GM23338 (cell line): ENCODE results near the gene RPS14. TPM values are rescaled to one million over a fixed set of nuclear protein-coding genes. Genes with fewer than 3 reads are reported as not detected.

ENCODE experiments used
- polyA plus RNA-seq: library from polyadenylated mRNA; unstranded; fragments of >200 nt; fragmentation: Nextera tagmentation; extraction: Ambion mirVana; gene quantifications from 2 replicates; pipeline ENCODE4 v1.2.1, GENCODE V29; 2016
- total RNA-seq: library from RNA; depleted of rRNA; stranded (reverse); fragments of >200 nt; shearing (Covaris generic); gene quantifications from 2 replicates; pipeline ENCODE4 v1.2.3, GENCODE V29; 2014; rRNA removed

Gene RPS14
- total and polyA plus RNA-seq, 2 experiments from 2014 or later = 1,443 to 2,790 TPM

Other genes with a start within 250 kb of the RPS14 start
- gene CAMK2A, start 160.0 kb downstream of the RPS14 start, total RNA-seq = not detected in 2 replicates
- gene CAMK2A, start 160.0 kb downstream of the RPS14 start, polyA plus RNA-seq = 0.18 TPM in 1 of 2 replicates, not detected in the other
- 6.9 and 7.1 TPM in 2 replicates for gene ARSI, start 146.8 kb downstream of the RPS14 start, total RNA-seq
- gene ARSI, start 146.8 kb downstream of the RPS14 start, polyA plus RNA-seq = 0.99 and 1.6 TPM in 2 replicates
- 152 and 165 TPM in 2 replicates for gene TCOF1, start 92.0 kb downstream of the RPS14 start, total RNA-seq
- 83.4 and 86.8 TPM in 2 replicates for gene TCOF1, start 92.0 kb downstream of the RPS14 start, polyA plus RNA-seq
- 49.8 and 54.8 TPM in 2 replicates for gene CD74, start 36.8 kb downstream of the RPS14 start, total RNA-seq
- 98.4 and 105 TPM in 2 replicates for gene CD74, start 36.8 kb downstream of the RPS14 start, polyA plus RNA-seq
- gene NDST1, start 58.4 kb upstream of the RPS14 start, total RNA-seq = 76.6 and 85.0 TPM in 2 replicates
- gene NDST1, start 58.4 kb upstream of the RPS14 start, polyA plus RNA-seq = 7.3 and 8.5 TPM in 2 replicates
- 1.3 and 3.0 TPM in 2 replicates for gene SYNPO, start 190.9 kb upstream of the RPS14 start, total RNA-seq
- 0.16 and 0.38 TPM in 2 replicates for gene SYNPO, start 190.9 kb upstream of the RPS14 start, polyA plus RNA-seq
- 13.8 and 26.4 TPM in 2 replicates for gene MYOZ3, start 211.5 kb upstream of the RPS14 start, total RNA-seq
- 10.9 and 12.7 TPM in 2 replicates for gene MYOZ3, start 211.5 kb upstream of the RPS14 start, polyA plus RNA-seq